H9 (cell line): ENCODE results near the gene PLA2G2F. TPM values are rescaled to one million over a fixed set of nuclear protein-coding genes. Genes with fewer than 3 reads are reported as not detected.

Experiments
- DNase-seq: peaks from one replicate; pipeline ENCODE4 v3.0.0-alpha.2; 2017
- H2AFZ ChIP-seq: one replicate; pipeline ENCODE4 v1.6.1; 2013; ENCODE audit warnings: mild to moderate bottlenecking, low read length, control low read depth, moderate library complexity
- H2AK5ac ChIP-seq: 2 replicates; pipeline ENCODE4 v1.6.1; 2013; ENCODE audit warnings: low read length, control low read depth, mixed read lengths; ENCODE audit not compliant: insufficient read length
- H2BK120ac ChIP-seq: one replicate; pipeline ENCODE4 v1.6.1; 2013; ENCODE audit warnings: low read depth, mild to moderate bottlenecking, low read length, control low read depth, inconsistent platforms; ENCODE audit not compliant: poor library complexity, severe bottlenecking
- H2BK12ac ChIP-seq: 2 replicates; pipeline ENCODE4 v1.6.1; 2013; ENCODE audit warnings: low read length, control low read depth, mixed read lengths, low read depth; ENCODE audit not compliant: insufficient read length
- H2BK15ac ChIP-seq: 2 replicates; pipeline ENCODE4 v1.6.1; 2013; ENCODE audit warnings: low read depth, low read length, control low read depth
- H2BK20ac ChIP-seq: one replicate; pipeline ENCODE4 v1.6.1; 2013; ENCODE audit warnings: low read depth, mild to moderate bottlenecking, low read length, control low read depth, inconsistent platforms; ENCODE audit not compliant: poor library complexity, severe bottlenecking
- H2BK5ac ChIP-seq: 2 replicates; pipeline ENCODE4 v1.6.1; 2013; ENCODE audit warnings: low read length, control low read depth, mixed read lengths; ENCODE audit not compliant: insufficient read length
- H3K14ac ChIP-seq: 2 replicates; pipeline ENCODE4 v1.6.1; 2013; ENCODE audit warnings: low read length, control low read depth; ENCODE audit not compliant: insufficient read depth
- H3K18ac ChIP-seq: 2 replicates; pipeline ENCODE4 v1.6.1; 2013; ENCODE audit warnings: low read depth, mild to moderate bottlenecking, mixed read lengths, low read length, control low read depth; ENCODE audit not compliant: insufficient read length
- H3K23ac ChIP-seq: 2 replicates; pipeline ENCODE4 v1.6.1; 2013; ENCODE audit warnings: low read length, control low read depth, mixed read lengths, low read depth; ENCODE audit not compliant: insufficient read length
- H3K23me2 ChIP-seq: 2 replicates; pipeline ENCODE4 v1.6.1; 2013; ENCODE audit warnings: low read depth, mild to moderate bottlenecking, mixed read lengths, low read length, control low read depth; ENCODE audit not compliant: insufficient read length, poor library complexity, severe bottlenecking
- H3K27ac ChIP-seq: 2 replicates; pipeline ENCODE4 v1.5.1; 2013; ENCODE audit warnings: low read length, control low read depth, mixed read lengths, low read depth; ENCODE audit not compliant: insufficient read length
- H3K27me3 ChIP-seq: 2 replicates; pipeline ENCODE4 v1.6.1; 2013; ENCODE audit warnings: low read length, control low read depth, inconsistent platforms; ENCODE audit not compliant: insufficient read depth
- H3K4ac ChIP-seq: 2 replicates; pipeline ENCODE4 v1.6.1; 2013; ENCODE audit warnings: low read depth, mild to moderate bottlenecking, control low read depth, inconsistent platforms, low read length, moderate library complexity
- H3K4me1 ChIP-seq: 2 replicates; pipeline ENCODE4 v1.6.1; 2013; ENCODE audit warnings: low read length, control low read depth, inconsistent platforms; ENCODE audit not compliant: insufficient read depth
- H3K4me2 ChIP-seq: 2 replicates; pipeline ENCODE4 v1.6.1; 2013; ENCODE audit warnings: low read length, control low read depth, mixed read lengths; ENCODE audit not compliant: insufficient read length, insufficient read depth
- H3K56ac ChIP-seq: 2 replicates; pipeline ENCODE4 v1.6.1; 2013; ENCODE audit warnings: low read depth, mild to moderate bottlenecking, mixed read lengths, low read length, control low read depth; ENCODE audit not compliant: insufficient read length
- H3K79me1 ChIP-seq: 2 replicates; pipeline ENCODE4 v1.6.1; 2013; ENCODE audit warnings: low read depth, mild to moderate bottlenecking, moderate library complexity, low read length, control low read depth, inconsistent platforms; ENCODE audit not compliant: insufficient read depth, poor library complexity, severe bottlenecking
- H3K79me2 ChIP-seq: 2 replicates; pipeline ENCODE4 v1.6.1; 2013; ENCODE audit warnings: low read length, control low read depth, inconsistent platforms; ENCODE audit not compliant: insufficient read depth
- H3K9ac ChIP-seq: 2 replicates; pipeline ENCODE4 v1.6.1; 2013; ENCODE audit warnings: low read length, control low read depth, mixed read lengths; ENCODE audit not compliant: insufficient read length; ENCODE audit errors: extremely low read depth
- H3K9me3 ChIP-seq: one replicate; pipeline ENCODE4 v1.6.1; 2013; ENCODE audit warnings: low read depth, low read length, inconsistent platforms; ENCODE audit not compliant: control insufficient read depth
- H3T11ph ChIP-seq: one replicate; pipeline ENCODE4 v1.6.1; 2013; ENCODE audit warnings: mild to moderate bottlenecking, low read length, control low read depth, inconsistent platforms
- H4K20me1 ChIP-seq: one replicate; pipeline ENCODE4 v1.6.1; 2013; ENCODE audit not compliant: control insufficient read depth, insufficient read length, insufficient read depth
- H4K5ac ChIP-seq: 2 replicates; pipeline ENCODE4 v1.6.1; 2013; ENCODE audit warnings: low read depth, mild to moderate bottlenecking, mixed read lengths, low read length, control low read depth; ENCODE audit not compliant: insufficient read length
- H4K8ac ChIP-seq: replicated peaks from 2 replicates; pipeline ENCODE4 v1.6.1; 2013; ENCODE audit warnings: low read length, control low read depth, mixed read lengths, low read depth; ENCODE audit not compliant: insufficient read length
- H4K91ac ChIP-seq: 2 replicates; pipeline ENCODE4 v1.6.1; 2013; ENCODE audit warnings: low read depth, mild to moderate bottlenecking, moderate library complexity, mixed read lengths, low read length, control low read depth; ENCODE audit not compliant: insufficient read length
- H3K27ac Mint-ChIP-seq, 3 experiments: 2 replicates in 2 of 3; 3 replicates in 1 of 3; pipeline ENCODE4 v1.8.0; 2020 to 2021; ENCODE audit warnings: mixed read lengths in 3 of 3, mild to moderate bottlenecking in 1 of 3, moderate library complexity in 1 of 3
- H3K27me3 Mint-ChIP-seq: 2 replicates; pipeline ENCODE4 v1.8.0; 2021; ENCODE audit warnings: low read depth, mild to moderate bottlenecking, moderate library complexity, mixed read lengths
- H3K36me3 Mint-ChIP-seq, 3 experiments: 2 replicates in 2 of 3; 3 replicates in 1 of 3; pipeline ENCODE4 v1.8.0; 2020 to 2021; ENCODE audit warnings: low read depth in 3 of 3, mixed read lengths in 3 of 3; ENCODE audit not compliant: insufficient read depth in 1 of 3
- H3K4me1 Mint-ChIP-seq, 2 experiments: 2 replicates each; pipeline ENCODE4 v1.8.0; 2020; ENCODE audit warnings: mixed read lengths in 2 of 2
- H3K4me3 Mint-ChIP-seq, 2 experiments: 2 replicates in 1 of 2; 3 replicates in 1 of 2; pipeline ENCODE4 v1.8.0; 2020 to 2021; ENCODE audit warnings: mild to moderate bottlenecking in 2 of 2, mixed read lengths in 2 of 2, moderate library complexity in 1 of 2
- H3K9me3 Mint-ChIP-seq, 2 experiments: 2 replicates in 1 of 2; 3 replicates in 1 of 2; pipeline ENCODE4 v1.8.0; 2020; ENCODE audit warnings: mild to moderate bottlenecking in 2 of 2, mixed read lengths in 2 of 2, moderate library complexity in 1 of 2
- CTCF ChIP-seq: fragments of 200-600 bp; sonication (generic); conservative IDR thresholded peaks from 3 replicates; pipeline ENCODE4 v1.8.0; 2021; ENCODE audit warnings: antibody characterized with exemption, mild to moderate bottlenecking
- WGBS: extraction: QIAGEN DNeasy Blood & Tissue Kit; methylation state at CpG from one replicate; pipeline ENCODE4 v1.1.7; 2013; ENCODE audit warnings: missing lambda C conversion rate, low lambda C conversion rate, mixed read lengths; ENCODE audit not compliant: insufficient read length; ENCODE audit errors: extremely low coverage; 5-methylcytosine and 5-hydroxymethylcytosine counted together
- total RNA-seq: library from RNA; stranded (reverse); gene quantifications from 2 replicates; pipeline ENCODE4 v1.2.1, GENCODE V29; 2021

PLA2G2F gene
- total RNA-seq, 1 experiment from 2014 or later: not detected

- Histone ChIP-seq H2BK5ac (no peak overlapping the region), H3K27ac (no peak overlapping the region), H3K4me2 (no peak overlapping the region), H4K91ac (no peak overlapping the region), H2AK5ac (no peak overlapping the region), H3K27me3 (no peaks in the 10 kb centered on the region; the same call in 1 of the 2 replicates), H2AFZ (no peak overlapping the region), H4K20me1 (no peaks in the 10 kb centered on the region), H2BK12ac (no peak overlapping the region), H3K14ac (no peak overlapping the region), H4K5ac (no peak overlapping the region), H3K4ac (no peak overlapping the region), H3K23me2 (no peaks in the 10 kb centered on the region), H3T11ph (no peak overlapping the region), H3K4me1 (no peaks in the 10 kb centered on the region), H2BK120ac (no peak overlapping the region), H3K9ac (no peak overlapping the region), H2BK20ac (no peak overlapping the region), H3K9me3 (no peaks in the 10 kb centered on the region), H2BK15ac (no peak overlapping the region), H3K23ac (no peak overlapping the region), H3K79me1 (no peaks in the 10 kb centered on the region), H3K79me2 (no peaks in the 10 kb centered on the region), H3K18ac (no peak overlapping the region), H4K8ac (no peak overlapping the region), H3K56ac (no peak overlapping the region)
- peaks cover 3% of the 10 kb centered on the region in 2 experiments; a peak in 2 of 5 replicates for H3K9me3 Mint-ChIP-seq
- H3K27ac Mint-ChIP-seq: no peak overlapping the region
- WGBS: no CpG with 5 or more reads among the region's 9 CpGs
- no peak for TF ChIP-seq CTCF
- DNase-seq: no peak
- no peaks in the 10 kb centered on the region; a peak in 1 of 4 replicates for H3K4me1 Mint-ChIP-seq
- H3K36me3 Mint-ChIP-seq: no peaks in the 10 kb centered on the region
- H3K4me3 Mint-ChIP-seq: no peak overlapping the region
- H3K27me3 Mint-ChIP-seq: peaks cover 36% of the 10 kb centered on the region
Measured at GRCh38 chr1:20174937-20175666, 36.0 kb downstream of the PLA2G2F start.
